Lung (tissue), 12 donors: ENCODE results near the gene CENPP. TPM values are rescaled to one million over a fixed set of nuclear protein-coding genes. Genes with fewer than 3 reads are reported as not detected.

ENCODE experiments used
- ATAC-seq: fragments of 200-7000 bp; cut with Tn5 transposase; one replicate; pipeline ENCODE4 v1.9.1; 2020; ENCODE audit warnings: moderate number of reproducible peaks; ENCODE audit not compliant: insufficient read depth, low FRiP score
- DNase-seq, 3 donors: peaks; one replicate each; pipeline ENCODE4 v3.0.0-alpha.2; 2013 to 2017
- H3K27ac ChIP-seq, 2 donors: one replicate each; pipeline ENCODE4 v1.5.1; 2013; ENCODE audit warnings: mild to moderate bottlenecking in 2 of 2, moderate library complexity in 2 of 2, control low read depth in 1 of 2, inconsistent platforms in 1 of 2, low read depth in 1 of 2, low read length in 1 of 2
- H3K27me3 ChIP-seq, 3 donors: one replicate each; pipeline ENCODE4 v1.5.1; 2013; ENCODE audit warnings: low read length in 2 of 3; ENCODE audit not compliant: control insufficient read depth in 3 of 3, insufficient read depth in 3 of 3
- H3K36me3 ChIP-seq, 4 donors: one replicate each; pipeline ENCODE4 v1.5.1; 2013; ENCODE audit warnings: low read length in 4 of 4, mild to moderate bottlenecking in 1 of 4, moderate library complexity in 1 of 4; ENCODE audit not compliant: control insufficient read depth in 4 of 4, insufficient read depth in 4 of 4
- H3K4me1 ChIP-seq, 5 donors: one replicate each; pipeline ENCODE4 v1.5.1; 2013; ENCODE audit warnings: low read length in 5 of 5, mild to moderate bottlenecking in 2 of 5, moderate library complexity in 1 of 5; ENCODE audit not compliant: control insufficient read depth in 5 of 5, insufficient read depth in 5 of 5
- H3K4me3 ChIP-seq: one replicate; pipeline ENCODE4 v1.5.1; 2013; ENCODE audit warnings: mild to moderate bottlenecking, control low read depth, moderate library complexity
- H3K9ac ChIP-seq, 2 donors: one replicate each; pipeline ENCODE4 v1.5.1; 2013; ENCODE audit warnings: low read length in 2 of 2, control low read depth in 1 of 2; ENCODE audit not compliant: insufficient read depth in 1 of 2
- H3K9me3 ChIP-seq, 4 donors: one replicate each; pipeline ENCODE4 v1.5.1; 2013; ENCODE audit warnings: low read length in 3 of 4, mild to moderate bottlenecking in 1 of 4, moderate library complexity in 1 of 4; ENCODE audit not compliant: control insufficient read depth in 4 of 4, insufficient read depth in 3 of 4
- WGBS, 2 donors: extraction: QIAGEN DNeasy Blood & Tissue Kit; methylation state at CpG; one replicate each; pipeline ENCODE4 v1.1.7; 2013; 5-methylcytosine and 5-hydroxymethylcytosine counted together
- polyA plus RNA-seq, 2 donors: library from polyadenylated mRNA; stranded (reverse); fragments of 200-250 nt; gene quantifications; one replicate each; pipeline ENCODE4 v1.2.1, GENCODE V29; 2013
- total RNA-seq, 2 donors: library from RNA; depleted of rRNA in 1 of 2; stranded (reverse); fragments of >200 nt in 1 of 2; gene quantifications; one replicate each; pipeline ENCODE4 v1.2.1, GENCODE V29; 2014 to 2021
- TF ChIP-seq, protein P1 (sequence below): IDR thresholded peaks from 2 replicates; pipeline ENCODE4 v1.5.1; 2012; ENCODE audit warnings: mild to moderate bottlenecking; ENCODE audit errors: control extremely low read depth, extremely low read depth
- donor health status: control.
- donor health status: control.
- donor health status: Bipolar disorder and iron deficiency.
- donor health status: healthy.
- donor health status: DM: yes; HTN: yes; CAD: no.

CENPP gene
- total and polyA plus RNA-seq, 4 donors: 1.2 to 11.8 (median 2.9) TPM

DNA sequence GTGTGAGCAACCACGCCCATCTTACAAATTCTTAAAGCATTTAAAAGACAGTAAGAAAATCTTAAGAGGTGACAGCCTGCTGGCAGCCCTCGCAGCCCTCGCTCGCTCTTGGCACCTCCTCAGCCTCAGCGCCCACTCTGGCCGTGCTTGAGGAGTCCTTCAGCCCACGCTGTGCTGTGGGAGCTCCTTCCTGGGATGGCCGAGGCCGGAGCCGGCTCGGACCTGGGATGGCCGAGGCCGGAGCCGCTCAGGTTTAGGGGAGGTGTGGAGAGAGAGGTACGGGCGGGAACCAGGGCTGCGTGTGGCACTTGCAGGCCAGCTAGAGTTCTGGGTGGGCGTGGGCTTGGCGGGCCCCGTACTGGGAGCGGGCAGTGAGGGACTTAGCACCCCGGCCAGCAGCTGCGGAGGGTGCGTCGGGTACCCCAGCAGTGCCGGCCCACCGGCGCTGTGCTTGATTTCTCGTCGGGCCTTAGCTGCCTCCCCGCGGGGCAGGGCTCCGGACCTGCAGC is 219.3 kb downstream of the CENPP start:
- Histone ChIP-seq H3K27ac (no peak overlapping the region), H3K9ac (no peak overlapping the region), H3K9me3 (no peaks in the 10 kb centered on the region), H3K36me3 (no peaks in the 10 kb centered on the region), H3K4me3 (no peak overlapping the region), H3K4me1 (no peaks in the 10 kb centered on the region), H3K27me3 (no peaks in the 10 kb centered on the region)
- WGBS, 2 donors: 98 to 99% methylated on average over 31 to 33 of the region's 33 CpGs
- DNase-seq (no peak), ATAC-seq (no peak)
- TF ChIP-seq, protein P1, sequence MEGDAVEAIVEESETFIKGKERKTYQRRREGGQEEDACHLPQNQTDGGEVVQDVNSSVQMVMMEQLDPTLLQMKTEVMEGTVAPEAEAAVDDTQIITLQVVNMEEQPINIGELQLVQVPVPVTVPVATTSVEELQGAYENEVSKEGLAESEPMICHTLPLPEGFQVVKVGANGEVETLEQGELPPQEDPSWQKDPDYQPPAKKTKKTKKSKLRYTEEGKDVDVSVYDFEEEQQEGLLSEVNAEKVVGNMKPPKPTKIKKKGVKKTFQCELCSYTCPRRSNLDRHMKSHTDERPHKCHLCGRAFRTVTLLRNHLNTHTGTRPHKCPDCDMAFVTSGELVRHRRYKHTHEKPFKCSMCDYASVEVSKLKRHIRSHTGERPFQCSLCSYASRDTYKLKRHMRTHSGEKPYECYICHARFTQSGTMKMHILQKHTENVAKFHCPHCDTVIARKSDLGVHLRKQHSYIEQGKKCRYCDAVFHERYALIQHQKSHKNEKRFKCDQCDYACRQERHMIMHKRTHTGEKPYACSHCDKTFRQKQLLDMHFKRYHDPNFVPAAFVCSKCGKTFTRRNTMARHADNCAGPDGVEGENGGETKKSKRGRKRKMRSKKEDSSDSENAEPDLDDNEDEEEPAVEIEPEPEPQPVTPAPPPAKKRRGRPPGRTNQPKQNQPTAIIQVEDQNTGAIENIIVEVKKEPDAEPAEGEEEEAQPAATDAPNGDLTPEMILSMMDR: no peak

DNA sequence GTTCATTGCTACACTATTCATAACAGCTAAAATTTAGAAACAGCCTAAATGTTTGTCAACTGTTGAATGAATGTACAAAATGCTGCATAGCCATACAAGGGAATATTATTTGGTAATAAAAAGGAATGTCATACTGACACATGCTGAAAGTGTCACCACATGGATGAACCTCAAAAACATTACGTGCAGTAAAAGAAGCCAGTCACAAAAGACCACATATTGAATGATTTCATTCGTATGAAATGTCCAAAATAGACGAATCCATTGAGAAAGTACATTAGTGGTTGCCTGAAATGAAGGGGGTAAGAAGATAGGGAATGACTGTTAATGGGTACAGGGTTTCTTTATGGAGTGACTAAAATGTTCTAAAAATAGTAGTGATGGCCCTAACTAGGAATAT is 221.6 kb downstream of the CENPP start:
- no peaks in the 10 kb centered on the region for H3K9me3 ChIP-seq
- no peaks in the 10 kb centered on the region for H3K27me3 ChIP-seq
- TF ChIP-seq, protein P1: no peak
- no peak overlapping the region for H3K4me3 ChIP-seq
- DNase-seq: no peak
- no peaks in the 10 kb centered on the region for H3K36me3 ChIP-seq
- H3K4me1 ChIP-seq: no peaks in the 10 kb centered on the region
- no peak overlapping the region for H3K27ac ChIP-seq
- 95% methylated on average over 3 of the region's 3 CpGs for WGBS, 2 donors
- no peak for ATAC-seq
- H3K9ac ChIP-seq: no peak overlapping the region

DNA sequence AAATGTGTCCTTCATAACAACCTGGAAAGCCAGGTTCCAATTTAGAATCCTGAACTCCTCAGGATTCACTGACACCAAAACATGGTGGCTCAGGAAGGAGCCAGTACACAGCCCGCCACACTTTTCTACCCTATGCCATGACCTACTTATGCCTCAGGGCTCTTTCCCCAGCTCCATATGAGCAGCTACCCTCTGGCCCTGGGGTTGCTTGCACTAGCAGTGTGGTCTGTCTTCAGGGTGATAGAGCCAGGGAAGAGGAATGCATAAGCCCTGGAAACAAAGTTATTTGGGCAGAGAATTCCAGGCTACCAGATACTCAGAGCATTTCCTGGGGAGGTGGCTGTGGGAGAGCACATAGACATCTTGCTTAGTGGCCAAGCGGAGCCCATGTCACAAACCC is 225.0 kb downstream of the CENPP start:
- TF ChIP-seq, protein P1: no peak
- H3K27ac ChIP-seq: no peak overlapping the region
- no peaks in the 10 kb centered on the region for H3K36me3 ChIP-seq
- ATAC-seq (no peak), DNase-seq (no peak)
- no peak overlapping the region for H3K4me3 ChIP-seq
- no peaks in the 10 kb centered on the region for H3K27me3 ChIP-seq
- WGBS, 2 donors: 92 to 94% methylated on average over 2 of the region's 2 CpGs
- H3K9me3 ChIP-seq: no peaks in the 10 kb centered on the region
- H3K4me1 ChIP-seq: no peaks in the 10 kb centered on the region
- H3K9ac ChIP-seq: no peak overlapping the region
